IgD-negative memory B cell (primary cell): ENCODE data around the gene C9orf50. TPM values are rescaled to one million over a fixed set of nuclear protein-coding genes. Genes with fewer than 3 reads are reported as not detected.

Source experiments
- H3K27ac Mint-ChIP-seq, 3 donors: one replicate each; pipeline ENCODE4 v1.8.0; 2020 to 2022; ENCODE audit warnings: mild to moderate bottlenecking in 3 of 3, mixed read lengths in 3 of 3, moderate library complexity in 1 of 3
- H3K27me3 Mint-ChIP-seq: one replicate; pipeline ENCODE4 v1.8.0; 2021; ENCODE audit warnings: mixed read lengths
- H3K36me3 Mint-ChIP-seq: one replicate; pipeline ENCODE4 v1.8.0; 2020; ENCODE audit warnings: mild to moderate bottlenecking, mixed read lengths
- H3K4me1 Mint-ChIP-seq, 3 donors: one replicate each; pipeline ENCODE4 v1.8.0; 2020 to 2022; ENCODE audit warnings: mixed read lengths in 3 of 3, mild to moderate bottlenecking in 1 of 3
- H3K4me3 Mint-ChIP-seq, 4 donors: one replicate each; pipeline ENCODE4 v1.8.0; 2020 to 2022; ENCODE audit warnings: mild to moderate bottlenecking in 4 of 4, mixed read lengths in 4 of 4, moderate library complexity in 3 of 4
- H3K9me3 Mint-ChIP-seq, 3 donors: one replicate each; pipeline ENCODE4 v1.8.0; 2020 to 2021; ENCODE audit warnings: mixed read lengths in 3 of 3, mild to moderate bottlenecking in 1 of 3
- polyA plus RNA-seq: library from polyadenylated mRNA; unstranded; fragments of 300-500 nt; fragmentation: Illumina TruSeq; gene quantifications from one replicate; pipeline ENCODE4 v1.2.3, GENCODE V29; 2021

Gene C9orf50
- polyA plus RNA-seq, 1 donor from 2014 or later = not detected

DNA sequence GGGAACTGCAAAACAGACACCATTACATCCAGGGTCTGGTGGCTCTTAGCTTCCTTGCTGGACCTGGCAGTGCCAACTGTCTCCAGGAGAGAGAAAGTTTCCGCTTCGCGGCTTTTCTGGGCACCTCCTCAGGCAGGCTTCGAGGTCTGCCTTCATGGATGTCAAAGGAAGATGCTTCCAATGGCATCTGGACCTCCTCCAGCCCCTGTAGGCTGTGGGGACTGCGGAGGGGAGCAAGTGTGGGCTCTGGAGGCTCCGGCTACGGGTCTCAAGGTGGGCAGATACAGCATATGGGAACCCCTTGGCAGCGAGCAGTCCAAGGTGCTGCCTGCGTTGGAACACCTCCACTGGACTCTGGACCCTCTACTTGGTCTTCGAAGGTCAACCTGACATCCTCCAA, 6.0 kb downstream of the C9orf50 start:
- Mint-ChIP-seq H3K4me3 (no peak overlapping the region), H3K4me1 (peaks cover 4 to 6% (median 5%) of the 10 kb centered on the region in 3 donors), H3K27ac (peak overlapping the region in 1 of 3 donors; percentile 48), H3K9me3 (peaks cover 0 to 3% (median 0%) of the 10 kb centered on the region in 3 donors), H3K27me3 (peaks cover 13% of the 10 kb centered on the region), H3K36me3 (peaks cover 1% of the 10 kb centered on the region)

DNA sequence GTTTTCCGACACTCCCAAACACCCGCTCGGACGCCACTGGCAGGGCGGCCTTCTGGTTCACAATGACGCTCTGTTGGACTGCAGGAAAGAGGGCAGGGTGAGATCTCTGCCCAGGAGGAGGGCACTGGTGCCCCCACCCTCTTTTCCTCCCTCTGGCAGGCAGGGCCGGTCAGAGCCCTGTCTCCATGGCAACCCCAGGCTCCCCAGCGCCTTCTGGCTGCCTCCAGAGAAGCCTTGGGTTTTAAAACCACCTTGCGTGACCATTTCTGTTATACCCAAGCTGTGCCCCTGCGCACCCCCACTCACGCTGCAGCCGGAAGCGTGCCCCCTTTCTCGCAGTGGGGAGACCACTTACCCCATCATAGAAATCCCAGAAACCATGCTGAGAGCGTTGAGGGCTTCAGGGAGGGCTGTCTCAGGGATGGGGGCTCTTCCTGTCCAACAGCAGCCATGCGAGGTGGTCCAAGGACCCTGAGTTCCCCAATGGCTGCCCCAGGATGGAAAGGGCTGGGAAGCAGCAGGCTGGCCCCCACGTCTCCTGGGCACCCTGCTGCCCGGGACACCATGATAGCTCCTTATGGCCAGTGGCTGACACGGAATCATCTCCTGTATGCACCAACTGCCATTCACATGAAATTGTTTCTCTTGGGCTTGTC, 7.3 kb downstream of the C9orf50 start:
- H3K4me3 Mint-ChIP-seq = peak overlapping the region in 1 of 4 donors; percentile 50

DNA sequence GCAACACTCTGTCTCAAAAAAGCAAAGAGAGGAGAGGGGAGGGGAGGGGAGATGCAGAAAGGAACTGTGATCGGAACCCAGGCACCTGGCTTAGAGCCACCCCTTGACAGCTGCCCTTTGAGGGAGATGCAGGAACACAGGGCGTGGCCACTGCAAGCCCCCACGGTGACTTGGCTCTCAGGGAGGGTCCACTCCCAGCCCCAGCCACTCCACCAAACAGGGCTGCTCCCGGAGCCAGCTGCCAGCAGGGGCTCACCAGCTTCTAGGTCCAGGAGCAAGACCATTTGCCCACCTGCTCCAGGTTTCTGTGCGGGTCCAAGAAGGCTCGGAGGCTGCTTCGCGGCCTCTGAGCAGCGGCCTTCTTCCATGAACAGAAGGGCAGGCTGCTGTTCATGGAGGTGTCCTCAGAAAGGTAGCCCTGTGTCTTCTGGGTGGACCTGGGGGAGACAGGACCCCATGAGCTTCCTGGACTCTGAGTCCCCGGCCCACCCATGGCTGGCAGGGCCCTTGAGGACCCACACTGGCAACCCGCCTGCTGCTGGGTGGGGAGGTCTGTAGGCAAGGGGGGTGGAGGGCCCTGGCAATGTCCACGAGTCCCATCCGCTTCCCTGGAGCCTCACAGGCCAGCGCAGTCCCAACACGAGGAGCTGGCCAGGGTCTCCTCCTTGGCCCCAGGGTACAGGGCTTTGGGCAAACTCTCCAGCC, 7.9 kb downstream of the C9orf50 start:
- H3K27me3 Mint-ChIP-seq = peaks cover 6% of the 10 kb centered on the region
- peaks cover 5 to 9% (median 6%) of the 10 kb centered on the region in 3 donors for H3K4me1 Mint-ChIP-seq
- no peaks in the 10 kb centered on the region for H3K9me3 Mint-ChIP-seq
- H3K27ac Mint-ChIP-seq = no peak overlapping the region
- no peaks in the 10 kb centered on the region for H3K36me3 Mint-ChIP-seq
- H3K4me3 Mint-ChIP-seq = peak overlapping the region in 1 of 4 donors; percentile 50

More for the DNA sequence above, 7.3 kb downstream of the C9orf50 start:
- Mint-ChIP-seq H3K36me3 (peaks cover 1% of the 10 kb centered on the region), H3K27me3 (peaks cover 6% of the 10 kb centered on the region), H3K27ac (no peak overlapping the region), H3K4me1 (peaks cover 5 to 9% (median 7%) of the 10 kb centered on the region in 3 donors), H3K9me3 (no peaks in the 10 kb centered on the region)

DNA sequence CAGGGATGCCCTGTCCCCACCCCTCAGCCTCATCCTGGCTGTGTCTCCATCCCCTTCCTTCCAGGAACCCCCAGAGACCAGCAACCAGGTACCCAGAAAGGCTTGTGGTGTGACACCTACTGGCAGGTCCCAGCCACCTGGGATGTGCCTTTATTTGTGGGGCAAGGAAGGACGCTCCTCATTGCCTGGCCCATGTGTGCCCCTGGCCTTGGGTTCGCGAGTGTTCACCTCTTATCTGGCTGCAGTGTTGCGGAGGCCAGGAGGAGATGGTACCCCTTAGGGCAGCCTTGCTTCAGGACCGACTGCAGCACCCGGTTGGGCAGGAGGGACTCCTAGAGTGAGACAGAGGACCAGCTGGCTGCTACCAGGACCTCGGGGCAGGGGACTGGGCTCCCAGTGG, 8.8 kb downstream of the C9orf50 start:
- Mint-ChIP-seq H3K27ac (peak overlapping the region in 1 of 3 donors; percentile 56), H3K9me3 (no peaks in the 10 kb centered on the region), H3K4me1 (peaks cover 9 to 13% (median 10%) of the 10 kb centered on the region in 3 donors), H3K36me3 (no peaks in the 10 kb centered on the region), H3K4me3 (peak overlapping the region in 2 of 4 donors; percentile 12 to 87), H3K27me3 (peaks cover 4% of the 10 kb centered on the region)

DNA sequence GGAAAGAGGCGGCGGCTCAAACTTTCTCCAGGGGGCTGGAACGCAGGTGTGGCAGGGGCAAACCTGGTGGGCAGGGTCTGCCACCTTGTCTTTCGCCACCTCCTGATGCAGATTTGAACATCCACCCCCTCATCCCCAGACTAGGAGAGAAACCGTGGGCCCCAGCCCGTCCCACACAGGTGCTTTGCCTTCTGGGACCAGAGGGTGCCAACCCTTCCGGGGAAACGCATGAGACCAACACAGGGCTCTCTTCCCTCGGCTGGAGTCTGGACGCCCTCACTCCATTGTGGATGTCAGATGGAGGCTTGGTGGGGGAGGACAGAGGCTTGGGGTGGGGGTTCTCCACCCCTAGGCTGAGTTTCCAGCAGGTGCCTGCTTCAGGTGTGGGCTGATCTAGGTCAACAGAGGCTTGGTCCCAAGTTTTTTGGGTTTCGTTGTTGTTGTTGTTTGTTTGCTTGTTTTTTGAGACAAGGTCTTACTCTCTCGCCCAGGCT, 9.5 kb downstream of the C9orf50 start:
- no peaks in the 10 kb centered on the region for H3K9me3 Mint-ChIP-seq
- peak overlapping the region; percentile 27 to 91 (median 64) for H3K4me3 Mint-ChIP-seq
- peaks cover 4% of the 10 kb centered on the region for H3K27me3 Mint-ChIP-seq
- H3K4me1 Mint-ChIP-seq = peaks cover 9 to 13% (median 11%) of the 10 kb centered on the region in 3 donors
- no peaks in the 10 kb centered on the region for H3K36me3 Mint-ChIP-seq
- H3K27ac Mint-ChIP-seq = no peak overlapping the region

DNA sequence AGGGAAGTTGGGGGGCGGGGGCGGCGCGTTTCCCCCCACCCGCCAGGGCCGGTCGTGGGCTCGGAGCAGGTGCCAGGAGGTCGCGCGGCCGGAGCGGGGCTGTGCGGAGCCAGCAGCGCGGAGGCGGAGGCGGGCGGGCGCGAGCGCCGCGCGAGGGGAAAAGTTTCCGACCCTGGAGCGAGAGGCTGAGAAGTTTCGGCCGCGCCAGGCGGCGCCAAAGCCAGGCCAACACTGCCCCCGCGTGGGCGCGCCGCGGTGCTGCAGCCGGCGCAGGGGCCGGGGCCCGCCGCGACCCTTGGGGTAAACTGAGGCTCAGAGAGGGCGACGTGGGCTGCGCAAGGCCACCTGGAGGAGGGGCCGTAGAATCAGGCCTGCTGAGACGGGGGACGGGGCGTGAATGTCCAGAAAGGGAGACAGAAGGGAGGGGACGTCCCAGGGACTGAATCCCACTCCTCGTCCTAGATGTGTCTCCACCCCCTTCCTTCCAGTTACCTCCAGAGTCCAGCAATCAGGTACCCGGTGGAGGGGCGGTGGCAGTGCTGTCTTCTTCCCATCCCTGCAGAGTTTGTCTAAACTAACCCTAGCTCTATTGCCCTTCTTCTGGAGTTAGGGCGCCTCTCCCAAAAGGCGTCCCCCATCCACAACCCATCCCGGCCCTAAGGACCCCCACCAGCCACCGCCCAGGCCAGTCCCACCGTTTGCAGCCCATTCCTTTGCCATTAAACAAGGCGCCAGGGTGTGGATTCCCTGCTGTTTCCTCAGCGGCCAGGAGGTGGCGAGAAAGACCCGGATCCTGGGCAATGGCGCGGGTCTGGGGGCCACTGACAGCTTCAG, 10.2 kb downstream of the C9orf50 start:
- Mint-ChIP-seq H3K4me3 (peak overlapping the region; percentile 64 to 95 (median 86)), H3K4me1 (peaks cover 9 to 13% (median 11%) of the 10 kb centered on the region in 3 donors), H3K27ac (peak overlapping the region in 1 of 3 donors; percentile 19), H3K36me3 (no peaks in the 10 kb centered on the region), H3K9me3 (no peaks in the 10 kb centered on the region), H3K27me3 (peaks cover 4% of the 10 kb centered on the region)

DNA sequence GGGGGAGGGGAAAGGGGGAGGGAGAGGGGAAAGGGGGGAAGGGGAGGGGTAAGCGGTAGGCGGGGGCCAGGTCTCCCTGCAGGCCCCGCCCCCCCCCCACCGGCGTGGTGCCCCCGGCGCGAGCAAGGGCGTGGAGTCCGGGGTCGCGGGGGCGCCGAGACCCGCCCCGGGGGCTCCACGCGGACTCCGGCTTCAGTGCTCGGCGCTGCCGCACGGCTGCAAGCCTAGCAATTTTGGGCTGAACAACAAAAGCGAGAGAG, 10.8 kb downstream of the C9orf50 start:
- Mint-ChIP-seq H3K4me1 (peaks cover 9 to 13% (median 11%) of the 10 kb centered on the region in 3 donors), H3K4me3 (peak overlapping the region in 3 of 4 donors; percentile 64 to 91 (median 87)), H3K27ac (peak overlapping the region in 2 of 3 donors; percentile 71 to 97), H3K9me3 (no peaks in the 10 kb centered on the region), H3K27me3 (peaks cover 4% of the 10 kb centered on the region), H3K36me3 (no peaks in the 10 kb centered on the region)

DNA sequence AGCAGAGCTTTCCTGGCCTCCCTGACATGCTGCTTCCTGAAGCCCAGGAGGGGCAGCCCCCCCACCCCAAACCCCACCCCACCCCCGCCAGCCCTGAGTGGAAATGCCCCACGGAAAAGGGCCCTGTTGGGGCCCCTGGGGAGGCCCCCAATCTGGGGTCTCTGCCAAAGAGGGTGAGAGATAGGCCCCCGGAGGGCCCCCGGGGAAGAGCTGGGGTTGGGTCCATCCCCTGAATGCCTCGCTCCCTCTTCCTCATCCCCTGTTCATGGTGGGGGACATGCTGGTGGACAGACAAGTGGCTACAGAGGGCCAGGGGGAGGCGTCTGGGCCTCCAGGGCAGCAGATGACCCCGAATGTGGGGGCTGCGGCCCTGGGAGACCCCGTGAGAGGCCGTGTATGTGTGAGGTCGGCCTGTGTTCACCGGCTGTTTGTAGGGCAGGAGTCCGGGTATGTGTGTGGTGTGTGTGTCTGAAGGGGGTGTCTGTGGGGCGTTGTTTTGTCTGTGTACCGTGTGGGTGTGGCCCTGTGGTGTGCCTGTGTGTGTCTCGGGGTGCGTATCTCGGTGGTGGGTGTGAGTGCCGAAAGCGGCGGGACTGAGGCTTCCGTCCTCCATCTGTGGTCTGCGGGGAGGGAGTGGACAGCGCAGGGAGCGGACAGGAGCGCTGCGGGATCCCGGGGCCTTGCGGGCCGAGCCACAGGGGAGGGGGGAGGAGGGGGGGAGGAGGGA, 11.3 kb downstream of the C9orf50 start:
- Mint-ChIP-seq H3K27me3 (peaks cover 4% of the 10 kb centered on the region), H3K9me3 (no peaks in the 10 kb centered on the region), H3K4me1 (peaks cover 11 to 13% (median 12%) of the 10 kb centered on the region in 3 donors), H3K4me3 (peak overlapping the region; percentile 87 to 99 (median 92)), H3K36me3 (no peaks in the 10 kb centered on the region), H3K27ac (peak overlapping the region; percentile 71 to 97 (median 85))

DNA sequence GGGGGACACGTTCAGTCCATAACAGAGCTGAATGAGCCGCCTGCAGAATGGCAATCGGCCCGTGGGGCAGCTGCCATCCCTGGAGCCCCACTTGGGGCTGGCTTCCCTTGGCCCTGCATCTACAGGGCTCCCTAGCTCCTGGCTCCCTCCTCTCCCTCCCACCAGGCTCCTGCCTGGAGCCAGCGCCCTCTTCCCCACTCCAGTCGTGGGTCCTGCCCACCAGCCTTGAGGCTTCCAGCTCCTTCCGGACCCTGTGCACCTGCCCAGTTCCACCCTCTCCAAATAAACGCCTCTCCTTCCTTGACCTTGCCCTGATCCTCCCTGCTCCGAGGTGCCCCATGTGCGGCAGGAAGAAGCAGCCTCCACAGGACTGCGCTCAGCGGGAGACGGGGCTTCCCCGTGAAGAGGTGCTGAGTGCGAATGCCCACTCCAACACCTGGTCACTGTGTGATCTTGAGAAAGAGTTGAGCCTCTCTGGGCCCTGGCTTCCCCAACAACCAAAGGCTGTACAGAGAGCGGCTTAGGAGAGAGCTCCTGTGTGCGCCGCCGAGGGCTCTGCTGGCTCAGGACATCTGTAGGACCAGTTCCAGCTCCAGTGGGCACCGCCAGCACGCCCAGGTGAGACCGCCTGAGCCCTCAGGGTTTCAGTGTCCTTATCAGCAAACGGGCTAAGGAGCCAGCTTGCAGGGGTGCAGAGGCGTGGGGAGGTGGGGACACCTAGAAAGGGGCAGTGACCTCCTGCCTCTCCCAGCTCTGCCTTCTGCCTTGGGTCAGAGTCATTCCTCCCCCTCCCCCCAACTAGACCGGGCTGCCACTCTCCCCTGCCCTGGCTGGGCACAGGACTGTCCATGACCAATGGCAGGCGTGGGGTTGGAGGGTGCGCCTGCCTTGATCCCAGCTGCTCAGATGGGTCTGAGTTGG, 12.1 kb downstream of the C9orf50 start:
- H3K4me1 Mint-ChIP-seq = peaks cover 12 to 14% (median 13%) of the 10 kb centered on the region in 3 donors
- peak overlapping the region in 2 of 3 donors; percentile 48 to 57 for H3K27ac Mint-ChIP-seq
- H3K4me3 Mint-ChIP-seq = peak overlapping the region in 2 of 4 donors; percentile 54 to 71
- H3K9me3 Mint-ChIP-seq = no peaks in the 10 kb centered on the region
- H3K36me3 Mint-ChIP-seq = no peaks in the 10 kb centered on the region
- peaks cover 4% of the 10 kb centered on the region for H3K27me3 Mint-ChIP-seq

DNA sequence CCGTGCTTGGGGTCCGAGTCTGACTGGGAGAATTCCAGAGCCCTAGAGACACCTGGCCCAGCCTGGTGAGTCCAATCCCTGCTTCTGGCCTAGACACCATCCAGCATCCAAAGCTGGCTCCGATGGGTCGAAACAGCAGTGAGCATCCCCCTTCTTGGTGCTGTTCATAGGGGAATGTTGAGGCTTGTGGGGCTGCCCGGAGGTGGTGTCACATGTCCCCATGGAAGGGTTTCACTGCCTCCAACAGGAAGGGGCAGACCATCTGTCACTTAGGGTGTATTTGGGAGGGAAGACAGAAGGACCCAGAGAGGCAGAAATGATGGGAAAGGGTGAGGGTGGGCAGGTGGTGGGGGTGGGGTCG, 13.9 kb downstream of the C9orf50 start:
- H3K4me3 Mint-ChIP-seq = peak overlapping the region in 1 of 4 donors; percentile 31
- peak overlapping the region in 1 of 3 donors; percentile 87 for H3K27ac Mint-ChIP-seq
- no peaks in the 10 kb centered on the region for H3K36me3 Mint-ChIP-seq
- no peaks in the 10 kb centered on the region for H3K9me3 Mint-ChIP-seq
- H3K4me1 Mint-ChIP-seq = peaks cover 12 to 14% (median 13%) of the 10 kb centered on the region in 3 donors
- H3K27me3 Mint-ChIP-seq = no peaks in the 10 kb centered on the region

DNA sequence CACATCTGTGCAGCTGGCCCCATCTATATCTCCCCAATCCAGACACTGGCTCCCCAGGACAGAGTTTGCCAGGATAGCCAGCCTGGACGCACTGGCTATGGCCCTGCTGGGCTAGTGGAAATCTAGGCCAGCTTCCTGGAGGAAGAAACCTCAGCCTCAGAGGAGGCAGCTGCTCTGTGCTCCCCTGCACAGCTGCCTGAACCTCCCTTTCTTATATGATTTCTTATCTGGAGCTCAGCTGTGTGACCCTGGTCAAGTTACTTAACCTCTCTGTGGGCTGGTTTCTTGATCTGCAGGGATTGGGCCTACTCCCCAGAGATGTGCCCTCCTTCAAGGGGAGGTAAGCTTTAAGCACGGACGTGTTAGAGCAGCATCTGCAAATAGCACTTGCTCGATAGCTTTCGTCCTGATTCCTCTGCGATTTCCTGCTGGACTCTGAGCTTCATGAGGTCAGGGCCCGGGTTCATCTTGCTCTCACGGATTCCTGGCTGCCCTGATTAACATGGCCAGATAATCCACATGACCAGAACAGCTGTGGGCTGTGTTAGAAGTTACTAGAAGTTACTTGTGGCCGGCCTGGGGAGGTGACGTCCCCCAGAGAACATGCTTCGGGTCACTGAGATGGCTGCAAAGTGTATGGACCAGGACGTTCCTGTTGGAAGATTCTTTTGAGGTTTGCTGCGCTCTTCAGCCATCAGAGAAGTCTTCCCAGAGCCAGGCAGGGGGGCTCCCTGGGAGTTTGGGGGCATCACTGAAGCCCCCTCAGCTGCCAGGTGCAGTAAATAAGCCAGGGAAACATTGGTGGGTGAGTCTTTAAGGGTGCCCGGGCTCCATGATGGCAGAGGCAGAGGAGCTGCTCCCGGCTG, 14.5 kb downstream of the C9orf50 start:
- Mint-ChIP-seq H3K4me1 (peaks cover 12 to 14% (median 13%) of the 10 kb centered on the region in 3 donors), H3K4me3 (peak overlapping the region in 1 of 4 donors; percentile 31), H3K27ac (no peak overlapping the region), H3K27me3 (no peaks in the 10 kb centered on the region), H3K36me3 (no peaks in the 10 kb centered on the region), H3K9me3 (no peaks in the 10 kb centered on the region)

DNA sequence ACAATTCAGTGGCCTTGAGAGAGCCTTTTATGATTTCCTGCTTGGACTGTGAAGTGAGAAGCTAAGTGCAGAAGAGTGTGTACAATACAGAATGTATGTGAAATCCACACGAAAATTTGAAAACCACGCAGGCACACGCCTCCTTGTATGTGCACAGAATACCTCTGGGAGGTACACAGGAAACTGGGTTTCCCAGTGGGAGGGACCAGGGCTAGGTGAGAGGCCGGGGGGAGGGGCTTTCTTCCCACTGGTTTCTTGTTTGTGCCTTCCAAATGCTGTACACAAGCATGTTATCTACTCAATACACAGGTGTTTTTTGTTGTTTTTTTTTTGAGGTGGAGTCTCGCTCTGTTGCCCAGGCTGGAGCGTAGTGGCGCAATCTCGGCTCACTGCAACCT, 16.1 kb downstream of the C9orf50 start:
- no peak overlapping the region for H3K27ac Mint-ChIP-seq
- no peaks in the 10 kb centered on the region for H3K36me3 Mint-ChIP-seq
- H3K9me3 Mint-ChIP-seq = no peaks in the 10 kb centered on the region
- H3K27me3 Mint-ChIP-seq = peaks cover 8% of the 10 kb centered on the region
- peaks cover 5 to 9% (median 7%) of the 10 kb centered on the region in 3 donors for H3K4me1 Mint-ChIP-seq
- H3K4me3 Mint-ChIP-seq = no peak overlapping the region
